GM19397 (cell line): Measurements from ENCODE around the gene ANP32D.
"Not testable (repeated sequence)": the region's sequence is repeated elsewhere in the genome, so short reads cannot be mapped to it uniquely, and the experiment has no call there.

Experiments used
- ATAC-seq: cut with Tn5 transposase; IDR thresholded peaks from one replicate; pipeline ENCODE4 v1.9.1; 2021; ENCODE audit warnings: mild to moderate bottlenecking, moderate library complexity; ENCODE audit not compliant: unreplicated experiment

The ANP32D gene

GRCh38 chr12:48472259-48472658 lies at the start of gene ANP32D:
TSS of gene ANP32D (plus strand) at chr12:48472559. CDS start at chr12:48472665, 106 bp downstream.
- no peak for ATAC-seq

- ATAC-seq, result no peak
These were observed 49.2 kb upstream of the ANP32D start for GRCh38 chr12:48423171-48423570.

GRCh38 chr12:48424644-48425043 lies 47.7 kb upstream of the ANP32D start:
- ATAC-seq, result no peak

GRCh38 chr12:48434016-48434415 lies 38.3 kb upstream of the ANP32D start:
- not testable (repeated sequence) for ATAC-seq

- ATAC-seq, result no peak
These were observed 31.3 kb upstream of the ANP32D start for GRCh38 chr12:48441069-48441468.

GRCh38 chr12:48442179-48442847 lies 30.0 kb upstream of the ANP32D start:
- ATAC-seq, result no peak

- ATAC-seq, result no peak
These were observed 26.8 kb upstream of the ANP32D start for GRCh38 chr12:48445538-48445937.

- ATAC-seq, result no peak
These were observed 26.1 kb upstream of the ANP32D start for GRCh38 chr12:48446161-48446776.

GRCh38 chr12:48447755-48448154 lies 24.6 kb upstream of the ANP32D start:
- no peak for ATAC-seq

- ATAC-seq, result no peak
These were observed 21.0 kb upstream of the ANP32D start for GRCh38 chr12:48451372-48451771.

- ATAC-seq, result not testable (repeated sequence)
These were observed 19.4 kb upstream of the ANP32D start for GRCh38 chr12:48452961-48453360.

- no peak for ATAC-seq
These were observed 17.7 kb upstream of the ANP32D start for GRCh38 chr12:48454667-48455066.

GRCh38 chr12:48455116-48455515 lies 17.2 kb upstream of the ANP32D start:
- ATAC-seq, result no peak

- ATAC-seq, result no peak
These were observed 13.1 kb upstream of the ANP32D start for GRCh38 chr12:48459259-48459658.

- ATAC-seq, result not testable (repeated sequence)
These were observed 3.3 kb upstream of the ANP32D start for GRCh38 chr12:48469027-48469426.

GRCh38 chr12:48473061-48473460 lies 702 bp downstream of the ANP32D start:
- ATAC-seq, result no peak

- not testable (repeated sequence) for ATAC-seq
These were observed 2.1 kb downstream of the ANP32D start for GRCh38 chr12:48474497-48474896.

GRCh38 chr12:48482198-48482597 lies 9.8 kb downstream of the ANP32D start, which contains the start of gene C12orf54:
TSS of gene C12orf54 (plus strand) at chr12:48482498. CDS start at chr12:48483297, 799 bp downstream.
- ATAC-seq, result no peak

- no peak for ATAC-seq
These were observed 10.6 kb downstream of the ANP32D start for GRCh38 chr12:48482930-48483329.

GRCh38 chr12:48486261-48486660 lies 13.9 kb downstream of the ANP32D start:
- no peak for ATAC-seq

GRCh38 chr12:48486679-48487078 lies 14.3 kb downstream of the ANP32D start:
- ATAC-seq, result no peak

- no peak for ATAC-seq
These were observed 16.7 kb downstream of the ANP32D start for GRCh38 chr12:48489012-48489411.
